Measurements from ENCODE around the gene TRPV4. TPM values are rescaled to one million over a fixed set of nuclear protein-coding genes. Genes with fewer than 3 reads are reported as not detected.

Gene TRPV4
- total RNA-seq, 1 experiment from 2014 or later, result 2.9 TPM

DNA sequence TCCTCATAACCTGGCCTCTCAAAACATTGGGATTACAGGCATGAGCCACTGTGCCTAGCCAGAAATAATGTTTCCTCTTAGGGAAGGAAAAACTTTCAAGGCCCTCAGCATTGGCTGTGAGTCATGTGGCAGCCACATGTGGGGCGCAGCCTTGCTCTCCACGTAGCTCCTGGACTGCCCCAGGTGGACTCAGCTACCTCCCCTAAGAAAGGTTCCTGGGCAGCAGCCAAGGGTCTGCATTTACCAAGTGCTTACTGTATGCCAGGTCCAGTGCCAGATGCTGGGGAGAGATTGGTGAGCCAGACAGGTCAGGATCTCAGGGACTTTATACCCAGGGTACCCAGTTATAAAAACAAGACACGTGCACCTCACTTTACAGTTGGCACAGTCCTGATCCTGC lies 3.7 kb upstream of the TRPV4 start:
- Mint-ChIP-seq H3K4me3 (no peak overlapping the region), H3K4me1 (peaks cover 17% of the 10 kb centered on the region), H3K9me3 (no peaks in the 10 kb centered on the region), H3K27ac (no peak overlapping the region), H3K36me3 (no peaks in the 10 kb centered on the region), H3K27me3 (ENCODE audit: low read depth) (peaks cover 6% of the 10 kb centered on the region)
- POLR2A ChIA-PET, result no interaction called here
- DNase-seq (ENCODE audit: low spot score) (no peak), ATAC-seq (no peak)
- CTCF ChIA-PET, result interaction anchor here (2.2 to 7.1 kb wide), 2 partner anchors 8 to 31 kb away, joined by 8 to 63 read pairs; no protein-coding TSS in a partner anchor
- TF ChIP-seq, protein P1, sequence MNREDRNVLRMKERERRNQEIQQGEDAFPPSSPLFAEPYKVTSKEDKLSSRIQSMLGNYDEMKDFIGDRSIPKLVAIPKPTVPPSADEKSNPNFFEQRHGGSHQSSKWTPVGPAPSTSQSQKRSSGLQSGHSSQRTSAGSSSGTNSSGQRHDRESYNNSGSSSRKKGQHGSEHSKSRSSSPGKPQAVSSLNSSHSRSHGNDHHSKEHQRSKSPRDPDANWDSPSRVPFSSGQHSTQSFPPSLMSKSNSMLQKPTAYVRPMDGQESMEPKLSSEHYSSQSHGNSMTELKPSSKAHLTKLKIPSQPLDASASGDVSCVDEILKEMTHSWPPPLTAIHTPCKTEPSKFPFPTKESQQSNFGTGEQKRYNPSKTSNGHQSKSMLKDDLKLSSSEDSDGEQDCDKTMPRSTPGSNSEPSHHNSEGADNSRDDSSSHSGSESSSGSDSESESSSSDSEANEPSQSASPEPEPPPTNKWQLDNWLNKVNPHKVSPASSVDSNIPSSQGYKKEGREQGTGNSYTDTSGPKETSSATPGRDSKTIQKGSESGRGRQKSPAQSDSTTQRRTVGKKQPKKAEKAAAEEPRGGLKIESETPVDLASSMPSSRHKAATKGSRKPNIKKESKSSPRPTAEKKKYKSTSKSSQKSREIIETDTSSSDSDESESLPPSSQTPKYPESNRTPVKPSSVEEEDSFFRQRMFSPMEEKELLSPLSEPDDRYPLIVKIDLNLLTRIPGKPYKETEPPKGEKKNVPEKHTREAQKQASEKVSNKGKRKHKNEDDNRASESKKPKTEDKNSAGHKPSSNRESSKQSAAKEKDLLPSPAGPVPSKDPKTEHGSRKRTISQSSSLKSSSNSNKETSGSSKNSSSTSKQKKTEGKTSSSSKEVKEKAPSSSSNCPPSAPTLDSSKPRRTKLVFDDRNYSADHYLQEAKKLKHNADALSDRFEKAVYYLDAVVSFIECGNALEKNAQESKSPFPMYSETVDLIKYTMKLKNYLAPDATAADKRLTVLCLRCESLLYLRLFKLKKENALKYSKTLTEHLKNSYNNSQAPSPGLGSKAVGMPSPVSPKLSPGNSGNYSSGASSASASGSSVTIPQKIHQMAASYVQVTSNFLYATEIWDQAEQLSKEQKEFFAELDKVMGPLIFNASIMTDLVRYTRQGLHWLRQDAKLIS (CRISPR knock-in tag; IDR thresholded peaks at IDR 0.05; ENCODE audit: borderline replicate concordance), result no peak
- TF ChIP-seq SMAD4 (CRISPR knock-in tag; IDR thresholded peaks at IDR 0.05), result no peak
- TF ChIP-seq, protein P2, sequence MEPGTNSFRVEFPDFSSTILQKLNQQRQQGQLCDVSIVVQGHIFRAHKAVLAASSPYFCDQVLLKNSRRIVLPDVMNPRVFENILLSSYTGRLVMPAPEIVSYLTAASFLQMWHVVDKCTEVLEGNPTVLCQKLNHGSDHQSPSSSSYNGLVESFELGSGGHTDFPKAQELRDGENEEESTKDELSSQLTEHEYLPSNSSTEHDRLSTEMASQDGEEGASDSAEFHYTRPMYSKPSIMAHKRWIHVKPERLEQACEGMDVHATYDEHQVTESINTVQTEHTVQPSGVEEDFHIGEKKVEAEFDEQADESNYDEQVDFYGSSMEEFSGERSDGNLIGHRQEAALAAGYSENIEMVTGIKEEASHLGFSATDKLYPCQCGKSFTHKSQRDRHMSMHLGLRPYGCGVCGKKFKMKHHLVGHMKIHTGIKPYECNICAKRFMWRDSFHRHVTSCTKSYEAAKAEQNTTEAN (CRISPR knock-in tag; IDR thresholded peaks at IDR 0.05), result no peak
- TF ChIP-seq, protein P3, sequence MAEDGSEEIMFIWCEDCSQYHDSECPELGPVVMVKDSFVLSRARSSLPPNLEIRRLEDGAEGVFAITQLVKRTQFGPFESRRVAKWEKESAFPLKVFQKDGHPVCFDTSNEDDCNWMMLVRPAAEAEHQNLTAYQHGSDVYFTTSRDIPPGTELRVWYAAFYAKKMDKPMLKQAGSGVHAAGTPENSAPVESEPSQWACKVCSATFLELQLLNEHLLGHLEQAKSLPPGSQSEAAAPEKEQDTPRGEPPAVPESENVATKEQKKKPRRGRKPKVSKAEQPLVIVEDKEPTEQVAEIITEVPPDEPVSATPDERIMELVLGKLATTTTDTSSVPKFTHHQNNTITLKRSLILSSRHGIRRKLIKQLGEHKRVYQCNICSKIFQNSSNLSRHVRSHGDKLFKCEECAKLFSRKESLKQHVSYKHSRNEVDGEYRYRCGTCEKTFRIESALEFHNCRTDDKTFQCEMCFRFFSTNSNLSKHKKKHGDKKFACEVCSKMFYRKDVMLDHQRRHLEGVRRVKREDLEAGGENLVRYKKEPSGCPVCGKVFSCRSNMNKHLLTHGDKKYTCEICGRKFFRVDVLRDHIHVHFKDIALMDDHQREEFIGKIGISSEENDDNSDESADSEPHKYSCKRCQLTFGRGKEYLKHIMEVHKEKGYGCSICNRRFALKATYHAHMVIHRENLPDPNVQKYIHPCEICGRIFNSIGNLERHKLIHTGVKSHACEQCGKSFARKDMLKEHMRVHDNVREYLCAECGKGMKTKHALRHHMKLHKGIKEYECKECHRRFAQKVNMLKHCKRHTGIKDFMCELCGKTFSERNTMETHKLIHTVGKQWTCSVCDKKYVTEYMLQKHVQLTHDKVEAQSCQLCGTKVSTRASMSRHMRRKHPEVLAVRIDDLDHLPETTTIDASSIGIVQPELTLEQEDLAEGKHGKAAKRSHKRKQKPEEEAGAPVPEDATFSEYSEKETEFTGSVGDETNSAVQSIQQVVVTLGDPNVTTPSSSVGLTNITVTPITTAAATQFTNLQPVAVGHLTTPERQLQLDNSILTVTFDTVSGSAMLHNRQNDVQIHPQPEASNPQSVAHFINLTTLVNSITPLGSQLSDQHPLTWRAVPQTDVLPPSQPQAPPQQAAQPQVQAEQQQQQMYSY (CRISPR knock-in tag; IDR thresholded peaks at IDR 0.05), result no peak
- TF ChIP-seq, protein P4, sequence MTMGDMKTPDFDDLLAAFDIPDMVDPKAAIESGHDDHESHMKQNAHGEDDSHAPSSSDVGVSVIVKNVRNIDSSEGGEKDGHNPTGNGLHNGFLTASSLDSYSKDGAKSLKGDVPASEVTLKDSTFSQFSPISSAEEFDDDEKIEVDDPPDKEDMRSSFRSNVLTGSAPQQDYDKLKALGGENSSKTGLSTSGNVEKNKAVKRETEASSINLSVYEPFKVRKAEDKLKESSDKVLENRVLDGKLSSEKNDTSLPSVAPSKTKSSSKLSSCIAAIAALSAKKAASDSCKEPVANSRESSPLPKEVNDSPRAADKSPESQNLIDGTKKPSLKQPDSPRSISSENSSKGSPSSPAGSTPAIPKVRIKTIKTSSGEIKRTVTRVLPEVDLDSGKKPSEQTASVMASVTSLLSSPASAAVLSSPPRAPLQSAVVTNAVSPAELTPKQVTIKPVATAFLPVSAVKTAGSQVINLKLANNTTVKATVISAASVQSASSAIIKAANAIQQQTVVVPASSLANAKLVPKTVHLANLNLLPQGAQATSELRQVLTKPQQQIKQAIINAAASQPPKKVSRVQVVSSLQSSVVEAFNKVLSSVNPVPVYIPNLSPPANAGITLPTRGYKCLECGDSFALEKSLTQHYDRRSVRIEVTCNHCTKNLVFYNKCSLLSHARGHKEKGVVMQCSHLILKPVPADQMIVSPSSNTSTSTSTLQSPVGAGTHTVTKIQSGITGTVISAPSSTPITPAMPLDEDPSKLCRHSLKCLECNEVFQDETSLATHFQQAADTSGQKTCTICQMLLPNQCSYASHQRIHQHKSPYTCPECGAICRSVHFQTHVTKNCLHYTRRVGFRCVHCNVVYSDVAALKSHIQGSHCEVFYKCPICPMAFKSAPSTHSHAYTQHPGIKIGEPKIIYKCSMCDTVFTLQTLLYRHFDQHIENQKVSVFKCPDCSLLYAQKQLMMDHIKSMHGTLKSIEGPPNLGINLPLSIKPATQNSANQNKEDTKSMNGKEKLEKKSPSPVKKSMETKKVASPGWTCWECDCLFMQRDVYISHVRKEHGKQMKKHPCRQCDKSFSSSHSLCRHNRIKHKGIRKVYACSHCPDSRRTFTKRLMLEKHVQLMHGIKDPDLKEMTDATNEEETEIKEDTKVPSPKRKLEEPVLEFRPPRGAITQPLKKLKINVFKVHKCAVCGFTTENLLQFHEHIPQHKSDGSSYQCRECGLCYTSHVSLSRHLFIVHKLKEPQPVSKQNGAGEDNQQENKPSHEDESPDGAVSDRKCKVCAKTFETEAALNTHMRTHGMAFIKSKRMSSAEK (CRISPR knock-in tag; IDR thresholded peaks at IDR 0.05; ENCODE audit: borderline replicate concordance), result no peak
- no peak for TF ChIP-seq CBFB (CRISPR knock-in tag; IDR thresholded peaks at IDR 0.05; ENCODE audit: low read depth)
- TF ChIP-seq, protein P5, sequence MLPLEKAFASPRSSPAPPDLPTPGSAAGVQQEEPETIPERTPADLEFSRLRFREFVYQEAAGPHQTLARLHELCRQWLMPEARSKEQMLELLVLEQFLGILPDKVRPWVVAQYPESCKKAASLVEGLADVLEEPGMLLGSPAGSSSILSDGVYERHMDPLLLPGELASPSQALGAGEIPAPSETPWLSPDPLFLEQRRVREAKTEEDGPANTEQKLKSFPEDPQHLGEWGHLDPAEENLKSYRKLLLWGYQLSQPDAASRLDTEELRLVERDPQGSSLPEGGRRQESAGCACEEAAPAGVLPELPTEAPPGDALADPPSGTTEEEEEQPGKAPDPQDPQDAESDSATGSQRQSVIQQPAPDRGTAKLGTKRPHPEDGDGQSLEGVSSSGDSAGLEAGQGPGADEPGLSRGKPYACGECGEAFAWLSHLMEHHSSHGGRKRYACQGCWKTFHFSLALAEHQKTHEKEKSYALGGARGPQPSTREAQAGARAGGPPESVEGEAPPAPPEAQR (CRISPR knock-in tag; IDR thresholded peaks at IDR 0.05), result no peak
- TF ChIP-seq ETV6 (CRISPR knock-in tag; IDR thresholded peaks at IDR 0.05), result no peak
- TF ChIP-seq, protein P6, sequence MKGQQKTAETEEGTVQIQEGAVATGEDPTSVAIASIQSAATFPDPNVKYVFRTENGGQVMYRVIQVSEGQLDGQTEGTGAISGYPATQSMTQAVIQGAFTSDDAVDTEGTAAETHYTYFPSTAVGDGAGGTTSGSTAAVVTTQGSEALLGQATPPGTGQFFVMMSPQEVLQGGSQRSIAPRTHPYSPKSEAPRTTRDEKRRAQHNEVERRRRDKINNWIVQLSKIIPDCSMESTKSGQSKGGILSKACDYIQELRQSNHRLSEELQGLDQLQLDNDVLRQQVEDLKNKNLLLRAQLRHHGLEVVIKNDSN (CRISPR knock-in tag; IDR thresholded peaks at IDR 0.05), result no peak
- TF ChIP-seq, protein P7, sequence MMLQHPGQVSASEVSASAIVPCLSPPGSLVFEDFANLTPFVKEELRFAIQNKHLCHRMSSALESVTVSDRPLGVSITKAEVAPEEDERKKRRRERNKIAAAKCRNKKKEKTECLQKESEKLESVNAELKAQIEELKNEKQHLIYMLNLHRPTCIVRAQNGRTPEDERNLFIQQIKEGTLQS (CRISPR knock-in tag; conservative IDR thresholded peaks at IDR 0.05), result no peak
- TF ChIP-seq ZNF423 (CRISPR knock-in tag; IDR thresholded peaks at IDR 0.05), result no peak
- TF ChIP-seq ZBTB21 (CRISPR knock-in tag; IDR thresholded peaks at IDR 0.05; ENCODE audit: borderline replicate concordance), result no peak
- no peak for TF ChIP-seq ZNF232 (CRISPR knock-in tag; IDR thresholded peaks at IDR 0.05)
